ENCODE data around the gene METTL17. TPM values are rescaled to one million over a fixed set of nuclear protein-coding genes. Genes with fewer than 3 reads are reported as not detected.

Gene METTL17
- total and polyA plus RNA-seq, 2 of the 13 experiments (the other 11 are each of a cell fraction or from before 2014, with no cell fraction given): 122 to 199 TPM

DNA sequence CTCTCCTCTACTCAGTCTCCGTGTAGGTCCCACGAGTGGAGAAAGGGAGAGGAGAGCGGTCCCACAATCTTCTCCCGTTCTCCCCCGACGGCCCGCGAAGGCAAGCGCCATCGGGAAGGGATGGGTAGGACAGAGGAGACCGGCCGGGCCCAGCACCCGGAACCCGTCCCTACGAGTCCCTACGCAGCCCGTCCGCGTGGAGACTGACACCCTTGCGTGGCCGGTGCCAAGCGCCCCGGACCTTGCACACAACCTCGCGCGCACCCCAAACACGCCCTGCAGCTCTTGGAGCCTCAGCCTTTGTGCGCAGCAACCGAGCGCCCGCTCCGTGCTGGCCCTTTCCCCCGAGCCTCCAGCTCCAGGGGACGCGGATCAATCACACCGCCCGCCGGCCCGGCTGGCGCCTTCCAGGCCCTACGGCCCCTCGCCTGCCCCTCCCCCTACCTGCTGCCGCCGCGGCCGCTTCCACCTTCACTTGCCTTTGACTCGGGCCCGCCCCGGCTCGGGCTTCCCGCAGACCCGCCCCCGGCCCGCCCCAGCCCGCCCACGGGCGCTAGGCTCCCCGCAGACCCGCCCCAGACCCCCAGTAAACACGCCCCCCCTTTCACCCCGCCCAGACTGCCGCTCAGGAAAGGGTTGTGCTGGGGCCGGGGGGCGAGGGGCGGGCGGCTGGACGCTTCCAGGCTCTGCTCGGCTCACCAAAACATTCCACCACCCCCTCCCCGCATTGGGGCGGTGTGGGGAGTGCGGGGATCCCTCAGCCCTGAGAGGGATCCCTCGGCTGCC is 35.0 kb downstream of the METTL17 start, which contains the start of gene NDRG2 (continued):
- TF ChIP-seq ASH2L (IDR thresholded peaks at IDR 0.05; ENCODE audit: insufficient read length, low read depth, low read length): no peak
- TF ChIP-seq SCMH1 (CRISPR knock-in tag; IDR thresholded peaks at IDR 0.05; ENCODE audit: borderline replicate concordance): no peak
- TF ChIP-seq ZNF891 (CRISPR knock-in tag; IDR thresholded peaks at IDR 0.05): peak; percentile 64
- 0 out of 2 replicates have a peak, but pooled peaks have one; percentile 13 for TF ChIP-seq MIER2 (CRISPR knock-in tag; IDR thresholded peaks at IDR 0.05)
- no peak for TF ChIP-seq ZNF101 (CRISPR knock-in tag; IDR thresholded peaks at IDR 0.05; ENCODE audit: borderline replicate concordance, low read depth)
- no peak for TF ChIP-seq RAD51 (IDR thresholded peaks at IDR 0.05; ENCODE audit: borderline replicate concordance)
- TF ChIP-seq NRL (CRISPR knock-in tag; IDR thresholded peaks at IDR 0.05; ENCODE audit: borderline replicate concordance): peak; percentile 66; the same call in 1 of the 2 replicates
- TF ChIP-seq EZH2 (conservative IDR thresholded peaks at IDR 0.05; ENCODE audit: low read depth, low read length): no peak
- TF ChIP-seq ZNF263 (CRISPR knock-in tag; IDR thresholded peaks at IDR 0.05): 0 out of 2 replicates have a peak, but pooled peaks have one; percentile 66
- TF ChIP-seq ZSCAN9 (CRISPR knock-in tag; IDR thresholded peaks at IDR 0.05; ENCODE audit: borderline replicate concordance): peak; percentile 42; the same call in 1 of the 2 replicates
- TF ChIP-seq, protein P1, sequence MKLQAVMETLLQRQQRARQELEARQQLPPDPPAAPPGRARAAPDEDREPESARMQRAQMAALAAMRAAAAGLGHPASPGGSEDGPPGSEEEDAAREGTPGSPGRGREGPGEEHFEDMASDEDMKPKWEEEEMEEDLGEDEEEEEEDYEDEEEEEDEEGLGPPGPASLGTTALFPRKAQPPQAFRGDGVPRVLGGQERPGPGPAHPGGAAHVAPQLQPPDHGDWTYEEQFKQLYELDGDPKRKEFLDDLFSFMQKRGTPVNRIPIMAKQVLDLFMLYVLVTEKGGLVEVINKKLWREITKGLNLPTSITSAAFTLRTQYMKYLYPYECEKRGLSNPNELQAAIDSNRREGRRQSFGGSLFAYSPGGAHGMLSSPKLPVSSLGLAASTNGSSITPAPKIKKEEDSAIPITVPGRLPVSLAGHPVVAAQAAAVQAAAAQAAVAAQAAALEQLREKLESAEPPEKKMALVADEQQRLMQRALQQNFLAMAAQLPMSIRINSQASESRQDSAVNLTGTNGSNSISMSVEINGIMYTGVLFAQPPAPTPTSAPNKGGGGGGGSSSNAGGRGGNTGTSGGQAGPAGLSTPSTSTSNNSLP (IDR thresholded peaks at IDR 0.05; ENCODE audit: low read depth, low read length): no peak
- TF ChIP-seq MIER3 (CRISPR knock-in tag; IDR thresholded peaks at IDR 0.05; ENCODE audit: borderline replicate concordance): no peak
- TF ChIP-seq ZNF737 (CRISPR knock-in tag; IDR thresholded peaks at IDR 0.05; ENCODE audit: borderline replicate concordance): no peak
- TF ChIP-seq, protein P2, sequence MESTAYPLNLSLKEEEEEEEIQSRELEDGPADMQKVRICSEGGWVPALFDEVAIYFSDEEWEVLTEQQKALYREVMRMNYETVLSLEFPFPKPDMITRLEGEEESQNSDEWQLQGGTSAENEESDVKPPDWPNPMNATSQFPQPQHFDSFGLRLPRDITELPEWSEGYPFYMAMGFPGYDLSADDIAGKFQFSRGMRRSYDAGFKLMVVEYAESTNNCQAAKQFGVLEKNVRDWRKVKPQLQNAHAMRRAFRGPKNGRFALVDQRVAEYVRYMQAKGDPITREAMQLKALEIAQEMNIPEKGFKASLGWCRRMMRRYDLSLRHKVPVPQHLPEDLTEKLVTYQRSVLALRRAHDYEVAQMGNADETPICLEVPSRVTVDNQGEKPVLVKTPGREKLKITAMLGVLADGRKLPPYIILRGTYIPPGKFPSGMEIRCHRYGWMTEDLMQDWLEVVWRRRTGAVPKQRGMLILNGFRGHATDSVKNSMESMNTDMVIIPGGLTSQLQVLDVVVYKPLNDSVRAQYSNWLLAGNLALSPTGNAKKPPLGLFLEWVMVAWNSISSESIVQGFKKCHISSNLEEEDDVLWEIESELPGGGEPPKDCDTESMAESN (CRISPR knock-in tag; conservative IDR thresholded peaks at IDR 0.05): peak; percentile 87
- TF ChIP-seq ZNF878 (CRISPR knock-in tag; IDR thresholded peaks at IDR 0.05): no peak
- TF ChIP-seq PAX8 (CRISPR knock-in tag; IDR thresholded peaks at IDR 0.05; ENCODE audit: borderline replicate concordance): no peak
- TF ChIP-seq ZFP62 (CRISPR knock-in tag; IDR thresholded peaks at IDR 0.05): no peak
- TF ChIP-seq ZNF652 (CRISPR knock-in tag; IDR thresholded peaks at IDR 0.05; ENCODE audit: borderline replicate concordance, low read depth): peak; percentile 89
- no peak for TF ChIP-seq ZSCAN29 (CRISPR knock-in tag; conservative IDR thresholded peaks at IDR 0.05)
- no peak for TF ChIP-seq ZKSCAN8 (CRISPR knock-in tag; IDR thresholded peaks at IDR 0.05; ENCODE audit: borderline replicate concordance)
- TF ChIP-seq ZNF253 (CRISPR knock-in tag; IDR thresholded peaks at IDR 0.05; ENCODE audit: borderline replicate concordance): 0 out of 2 replicates have a peak, but pooled peaks have one; percentile 59
- TF ChIP-seq, protein P3, sequence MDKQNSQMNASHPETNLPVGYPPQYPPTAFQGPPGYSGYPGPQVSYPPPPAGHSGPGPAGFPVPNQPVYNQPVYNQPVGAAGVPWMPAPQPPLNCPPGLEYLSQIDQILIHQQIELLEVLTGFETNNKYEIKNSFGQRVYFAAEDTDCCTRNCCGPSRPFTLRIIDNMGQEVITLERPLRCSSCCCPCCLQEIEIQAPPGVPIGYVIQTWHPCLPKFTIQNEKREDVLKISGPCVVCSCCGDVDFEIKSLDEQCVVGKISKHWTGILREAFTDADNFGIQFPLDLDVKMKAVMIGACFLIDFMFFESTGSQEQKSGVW (CRISPR knock-in tag; IDR thresholded peaks at IDR 0.05; ENCODE audit: borderline replicate concordance): no peak
- TF ChIP-seq, protein P4, sequence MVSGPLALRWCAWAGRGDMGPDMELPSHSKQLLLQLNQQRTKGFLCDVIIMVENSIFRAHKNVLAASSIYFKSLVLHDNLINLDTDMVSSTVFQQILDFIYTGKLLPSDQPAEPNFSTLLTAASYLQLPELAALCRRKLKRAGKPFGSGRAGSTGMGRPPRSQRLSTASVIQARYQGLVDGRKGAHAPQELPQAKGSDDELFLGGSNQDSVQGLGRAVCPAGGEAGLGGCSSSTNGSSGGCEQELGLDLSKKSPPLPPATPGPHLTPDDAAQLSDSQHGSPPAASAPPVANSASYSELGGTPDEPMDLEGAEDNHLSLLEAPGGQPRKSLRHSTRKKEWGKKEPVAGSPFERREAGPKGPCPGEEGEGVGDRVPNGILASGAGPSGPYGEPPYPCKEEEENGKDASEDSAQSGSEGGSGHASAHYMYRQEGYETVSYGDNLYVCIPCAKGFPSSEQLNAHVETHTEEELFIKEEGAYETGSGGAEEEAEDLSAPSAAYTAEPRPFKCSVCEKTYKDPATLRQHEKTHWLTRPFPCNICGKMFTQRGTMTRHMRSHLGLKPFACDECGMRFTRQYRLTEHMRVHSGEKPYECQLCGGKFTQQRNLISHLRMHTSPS (CRISPR knock-in tag; IDR thresholded peaks at IDR 0.05; ENCODE audit: low read depth): no peak
- no peak for TF ChIP-seq KLF13 (CRISPR knock-in tag; IDR thresholded peaks at IDR 0.05)

All from HepG2 (cell line).